HG03460 (cell line): ENCODE results near the gene EFCAB8.

Source experiments
- ATAC-seq: cut with Tn5 transposase; IDR thresholded peaks from one replicate; pipeline ENCODE4 v1.9.1; 2021; ENCODE audit not compliant: unreplicated experiment

Gene EFCAB8, protein sequence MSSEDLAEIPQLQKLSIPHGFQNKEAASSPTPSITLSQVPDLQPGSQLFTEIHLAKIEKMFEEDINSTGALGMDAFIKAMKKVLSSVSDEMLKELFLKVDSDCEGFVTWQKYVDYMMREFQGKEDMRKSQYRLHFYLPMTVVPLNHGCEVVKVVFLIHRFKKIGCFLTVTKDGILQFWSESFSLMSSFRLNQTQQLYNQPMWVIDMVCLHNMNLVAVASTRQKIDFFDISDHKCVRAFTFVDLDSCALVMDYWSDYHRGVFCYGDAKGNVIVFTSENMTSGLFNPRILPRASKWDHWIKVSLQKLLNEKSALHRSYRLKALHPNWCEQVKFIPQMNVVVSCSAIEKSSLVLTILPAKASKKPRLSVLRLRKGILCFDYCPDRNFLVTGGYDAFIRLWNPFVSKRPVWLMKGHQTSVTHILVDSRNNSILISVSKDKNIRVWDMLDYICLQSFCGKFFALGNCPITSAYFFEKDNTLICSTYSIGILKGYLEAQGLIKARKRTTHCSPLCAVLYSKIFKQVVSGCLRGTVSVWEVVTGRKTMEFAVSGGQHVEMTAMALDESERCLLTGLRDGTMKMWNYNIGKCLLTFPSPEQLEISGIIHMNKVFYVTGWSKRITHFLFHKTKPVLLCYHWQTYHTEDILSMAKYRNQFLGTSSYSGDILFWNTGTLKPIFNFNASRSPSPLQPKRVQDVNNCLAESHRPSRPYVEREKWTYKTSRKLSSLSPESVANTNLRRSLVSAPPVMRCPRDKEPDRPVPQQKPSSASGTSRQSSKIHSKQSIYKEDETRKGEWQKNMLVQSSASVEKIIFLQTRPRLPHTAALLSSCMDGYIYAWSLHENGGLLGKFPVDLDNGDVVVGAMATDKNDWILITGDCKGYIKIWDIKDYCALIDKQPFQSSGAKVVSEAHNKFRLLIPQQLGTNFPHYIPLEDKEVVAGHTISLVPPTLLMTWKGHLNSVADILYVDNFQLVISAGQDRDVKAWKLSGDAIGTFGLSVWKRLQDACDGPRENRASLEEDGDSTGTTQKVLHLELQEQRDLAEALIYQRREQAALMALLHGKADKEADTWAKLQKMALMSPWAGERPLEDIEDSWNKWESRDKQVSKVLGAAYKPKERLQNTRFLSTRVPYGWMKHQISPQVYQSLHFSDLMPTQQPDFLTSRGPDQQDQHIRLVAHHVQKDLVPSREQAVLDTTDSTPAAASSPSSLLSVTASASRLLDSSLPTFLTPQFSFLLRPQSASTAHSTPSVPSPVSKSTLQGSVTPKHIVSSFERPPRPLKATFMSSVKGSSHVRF

DNA sequence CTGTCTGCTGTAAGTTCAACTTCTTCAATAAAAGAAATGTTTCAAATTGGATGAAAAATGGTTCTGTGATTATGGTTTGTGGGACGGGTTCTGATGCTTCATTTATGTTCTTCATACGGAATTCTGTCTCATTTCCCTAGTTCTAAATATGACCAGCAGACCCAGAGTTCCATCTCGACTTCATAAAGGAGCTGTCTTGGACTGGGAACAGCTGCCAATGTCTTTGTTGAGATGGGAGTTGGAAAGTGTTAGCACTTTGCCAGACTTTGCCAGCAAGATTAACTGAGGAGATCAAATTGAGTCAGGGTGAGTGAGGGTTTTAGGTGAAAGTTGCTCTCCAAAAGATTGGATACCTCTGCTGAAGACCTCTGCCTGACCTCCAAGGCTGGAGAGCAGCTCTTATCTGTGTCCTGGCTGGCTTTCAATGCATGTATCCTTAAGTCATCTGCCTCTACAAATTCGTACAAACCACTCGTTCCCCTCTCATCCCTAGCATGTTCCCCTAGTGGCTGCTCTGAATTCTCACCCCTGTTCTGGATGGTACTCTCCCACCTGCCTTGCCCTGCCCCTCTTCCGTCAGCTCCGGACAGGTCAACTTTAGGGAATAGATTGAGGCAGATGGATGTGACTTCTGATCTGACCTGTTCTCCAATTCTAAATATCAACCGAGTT, at the start of gene EFCAB8:
EFCAB8 (plus strand) TSS at position 223 of the 672 bp plus-strand sequence. CDS start 4,870 bp downstream, outside the sequence.
- no peak for ATAC-seq

DNA sequence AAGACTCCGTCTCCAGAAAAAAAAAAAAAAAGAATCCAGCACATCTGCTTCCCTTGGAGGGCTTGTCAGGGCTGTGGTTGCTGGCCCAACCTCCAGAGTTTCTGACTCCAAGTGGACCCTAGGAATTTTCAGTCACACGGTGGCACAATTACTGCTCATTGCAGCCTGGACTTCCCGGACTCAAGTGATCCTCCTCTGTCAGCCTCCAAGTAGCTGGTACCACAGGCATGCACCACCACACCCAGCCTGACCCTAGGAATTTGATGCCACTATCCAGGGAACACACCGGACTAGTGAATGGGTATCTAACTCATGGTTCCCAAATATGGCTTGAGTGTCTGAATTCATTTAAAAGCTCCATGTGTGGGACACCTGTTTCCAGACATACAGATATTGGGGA, 48.8 kb upstream of the EFCAB8 start:
- ATAC-seq = no peak

DNA sequence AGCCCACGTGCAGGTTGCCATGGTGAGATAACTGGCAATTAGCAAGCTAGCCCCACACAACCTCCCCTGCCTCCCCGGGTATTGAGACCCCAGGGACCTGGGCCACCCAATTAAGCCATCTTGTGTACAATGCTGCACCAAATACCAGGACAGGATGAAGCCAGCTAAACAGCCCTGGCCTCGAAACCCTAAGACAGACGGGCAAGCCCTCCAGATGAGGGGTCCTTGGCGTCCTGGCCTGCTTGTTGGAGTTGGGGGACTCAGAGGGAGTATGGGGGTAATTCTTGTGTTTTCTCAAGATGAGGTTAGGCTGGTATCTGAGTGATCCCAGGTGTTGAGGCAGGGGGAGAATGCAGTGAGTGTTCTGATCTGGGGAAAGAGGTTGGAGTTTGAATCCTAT, 47.8 kb upstream of the EFCAB8 start:
- ATAC-seq = no peak

DNA sequence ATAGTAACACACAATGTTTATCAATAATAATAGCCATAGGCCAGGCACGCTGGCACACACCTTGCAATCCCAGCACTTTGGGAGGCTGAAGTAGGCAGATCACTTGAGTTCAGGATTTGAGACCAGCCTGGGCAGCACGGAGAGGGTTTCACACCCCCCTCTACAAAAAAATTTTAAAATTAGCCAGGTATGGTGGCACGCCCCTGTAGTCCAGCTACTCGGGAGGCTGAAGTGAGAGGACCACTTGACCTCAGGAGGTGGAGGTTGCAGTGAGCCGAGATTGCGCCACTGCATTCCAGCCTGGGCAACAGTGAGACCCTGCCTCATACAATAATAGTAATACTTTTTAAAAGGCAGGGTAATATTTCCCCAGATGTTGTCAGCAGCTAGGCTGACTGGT, 46.8 kb upstream of the EFCAB8 start:
- no peak for ATAC-seq

DNA sequence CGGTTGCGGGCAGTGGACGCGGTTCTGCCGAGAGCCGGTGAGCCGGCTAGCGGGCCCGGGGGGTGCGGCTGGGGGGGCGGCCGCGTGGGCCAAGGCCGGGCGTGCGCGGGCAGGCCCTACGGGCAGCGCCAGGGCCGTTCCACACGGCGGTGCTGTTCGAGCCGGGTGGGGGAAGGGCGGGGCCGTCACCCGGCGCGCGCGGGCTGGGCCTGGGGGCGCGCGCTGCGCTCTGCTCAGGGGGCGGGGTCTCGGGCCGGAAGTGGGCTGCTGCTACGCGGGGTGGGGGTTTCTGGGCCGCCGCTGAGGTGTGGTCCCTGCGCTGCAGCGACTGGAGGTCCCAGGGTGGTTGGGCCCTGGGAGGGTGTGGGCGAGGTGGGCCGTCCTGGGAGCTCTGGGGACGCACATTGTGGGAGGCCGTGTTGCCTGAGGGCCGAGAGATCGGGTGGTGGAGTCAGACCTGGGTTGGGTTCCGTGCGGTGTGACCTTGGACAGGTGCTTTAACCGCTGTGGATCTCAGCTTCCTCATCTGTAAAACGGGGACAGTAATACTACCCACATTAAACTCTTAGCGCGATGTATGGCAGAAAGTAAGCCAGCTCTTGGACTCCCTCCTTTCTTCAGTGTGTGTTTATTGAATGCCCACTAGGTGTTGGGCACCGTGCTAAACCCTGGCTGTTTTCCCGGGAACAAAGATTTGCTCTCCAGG, 38.6 kb upstream of the EFCAB8 start:
- peak; percentile 49 for ATAC-seq

DNA sequence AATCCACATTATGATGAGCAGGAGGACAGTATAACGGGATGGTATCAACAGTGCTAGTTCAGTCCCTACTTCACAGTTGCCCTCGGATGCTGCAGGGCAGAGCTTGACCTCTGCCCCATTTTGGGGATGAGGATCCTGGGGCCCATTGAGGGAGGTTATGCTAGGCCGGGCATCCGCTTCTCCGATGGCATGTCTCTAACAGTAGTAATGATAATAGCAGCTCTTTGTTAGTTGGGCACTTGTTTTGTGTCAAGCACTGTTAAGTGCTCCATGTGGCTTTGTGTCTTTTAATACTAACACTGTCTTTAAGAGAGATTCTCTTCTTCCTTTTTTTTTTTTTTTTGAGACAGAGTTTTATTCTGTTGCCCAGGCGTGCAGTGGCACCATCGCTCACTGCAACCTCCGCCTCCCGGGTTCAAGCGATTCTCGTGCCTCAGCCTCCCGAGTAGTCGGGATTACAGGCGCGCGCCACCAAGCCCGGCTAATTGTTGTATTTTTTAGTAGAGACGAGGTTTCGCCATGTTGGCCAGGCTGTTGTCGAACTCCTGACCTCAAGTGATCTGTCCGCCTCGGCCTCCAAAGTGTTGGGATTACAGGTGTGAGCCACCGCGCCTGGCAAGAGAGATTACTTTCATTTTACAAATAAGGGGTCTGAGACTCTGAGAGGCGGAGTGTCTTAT, 37.9 kb upstream of the EFCAB8 start:
- no peak for ATAC-seq

DNA sequence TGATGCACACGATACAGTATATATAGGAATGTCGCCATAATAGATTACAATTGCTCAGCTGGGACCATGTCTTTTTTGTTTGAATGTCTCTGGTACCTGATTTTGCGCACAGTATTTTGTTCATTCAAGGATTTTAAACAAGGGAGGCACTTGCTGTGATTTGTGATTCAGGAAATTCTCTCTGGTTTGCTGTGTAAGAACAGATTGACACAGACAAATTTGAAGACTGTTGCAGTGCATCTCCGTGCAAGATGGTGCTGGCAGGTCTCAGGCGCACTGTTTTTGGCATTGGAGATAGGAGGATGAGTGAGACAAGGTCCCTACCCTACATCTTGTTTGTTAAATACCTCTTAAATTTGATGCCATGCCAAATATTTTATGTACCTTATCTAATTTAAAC, 36.5 kb upstream of the EFCAB8 start:
- ATAC-seq = no peak

DNA sequence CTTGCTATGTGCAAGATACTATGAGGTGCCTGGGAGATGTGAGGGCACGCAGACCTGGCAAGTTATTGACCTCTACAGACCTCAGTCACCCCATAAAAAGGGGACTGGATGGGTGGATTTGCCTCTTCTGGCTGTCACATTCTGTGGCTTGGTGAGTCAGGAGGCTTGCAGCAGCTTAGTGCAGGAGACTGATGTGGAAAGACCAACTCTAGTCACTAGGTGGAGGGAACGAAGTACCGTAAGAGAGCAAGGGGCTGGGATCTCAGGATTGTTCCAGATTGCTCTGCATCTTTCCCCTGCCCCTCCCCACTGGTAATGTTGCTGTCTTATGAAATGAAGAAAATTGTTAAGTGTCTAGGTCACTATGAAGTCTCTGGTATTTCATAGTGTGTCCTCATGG, 35.6 kb upstream of the EFCAB8 start:
- no peak for ATAC-seq

DNA sequence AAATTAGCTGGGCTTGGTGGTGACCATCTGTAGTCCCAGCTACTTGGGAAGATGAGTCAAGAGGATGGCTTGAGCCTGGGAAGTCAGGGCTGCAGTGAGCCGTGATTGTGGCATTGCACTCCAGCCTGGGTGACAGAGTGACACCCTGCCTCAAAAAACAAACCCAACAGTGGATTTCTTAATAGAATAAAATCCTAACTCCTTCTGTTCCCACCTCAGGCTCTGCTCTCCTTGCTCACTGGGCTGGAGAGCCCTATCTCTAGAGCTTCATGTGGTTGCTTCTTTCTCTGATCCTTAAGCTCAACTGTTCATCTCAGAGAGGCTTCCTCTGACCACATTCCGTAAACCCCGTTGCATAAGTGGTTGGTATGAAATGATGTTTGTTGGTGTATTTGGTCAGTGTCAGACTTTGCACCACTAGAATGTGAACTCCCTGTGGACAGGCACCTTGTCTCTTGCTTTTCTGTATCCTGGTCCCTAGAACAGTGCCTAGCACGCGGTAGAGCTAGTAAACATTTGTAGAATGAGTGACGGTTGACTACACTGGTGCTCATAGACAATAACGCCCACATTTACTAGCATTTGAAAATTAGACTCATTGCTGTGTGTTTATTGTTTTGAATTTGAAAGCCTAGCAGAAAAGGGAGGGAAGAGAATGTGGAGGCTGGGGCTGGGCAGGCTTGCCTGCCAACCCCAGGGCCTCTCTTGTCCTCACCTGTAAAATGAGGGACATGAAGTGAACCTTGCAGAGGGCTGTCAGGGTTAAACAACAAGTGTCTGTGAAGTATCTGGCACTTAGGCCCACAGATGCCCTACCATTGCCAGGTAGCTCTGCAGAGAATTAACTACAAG, 34.8 kb upstream of the EFCAB8 start:
- ATAC-seq = no peak

DNA sequence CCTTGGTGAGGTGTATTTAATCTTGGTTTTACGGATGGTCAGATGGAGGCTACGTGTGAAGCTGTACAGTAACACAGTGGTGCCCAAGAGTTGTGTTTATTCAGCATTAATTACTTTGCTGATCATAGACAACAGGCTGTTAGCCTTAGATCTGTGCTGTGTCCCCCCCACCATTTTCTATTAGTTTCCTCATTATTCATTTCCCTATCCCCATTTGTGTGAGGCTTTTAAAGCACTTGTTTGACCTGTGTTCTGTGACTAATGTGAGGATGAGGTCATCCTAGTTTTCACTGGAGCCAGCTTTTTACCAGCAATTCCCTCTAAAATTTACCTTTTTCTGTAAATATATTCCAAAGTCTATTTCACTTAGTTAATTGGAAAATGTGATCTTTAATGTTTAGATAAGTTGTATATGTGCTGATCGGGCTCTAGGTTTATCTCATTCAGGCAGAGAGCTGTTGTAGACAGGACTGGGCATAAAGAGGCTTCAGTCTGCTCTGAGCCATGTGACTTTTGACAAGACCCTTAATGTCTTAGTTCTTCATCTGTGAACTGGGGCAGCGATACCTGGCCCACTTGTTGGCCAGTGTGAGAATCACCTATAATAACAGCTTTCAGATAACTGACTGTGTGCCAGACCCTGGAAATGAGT, 30.6 kb upstream of the EFCAB8 start:
- no peak for ATAC-seq

DNA sequence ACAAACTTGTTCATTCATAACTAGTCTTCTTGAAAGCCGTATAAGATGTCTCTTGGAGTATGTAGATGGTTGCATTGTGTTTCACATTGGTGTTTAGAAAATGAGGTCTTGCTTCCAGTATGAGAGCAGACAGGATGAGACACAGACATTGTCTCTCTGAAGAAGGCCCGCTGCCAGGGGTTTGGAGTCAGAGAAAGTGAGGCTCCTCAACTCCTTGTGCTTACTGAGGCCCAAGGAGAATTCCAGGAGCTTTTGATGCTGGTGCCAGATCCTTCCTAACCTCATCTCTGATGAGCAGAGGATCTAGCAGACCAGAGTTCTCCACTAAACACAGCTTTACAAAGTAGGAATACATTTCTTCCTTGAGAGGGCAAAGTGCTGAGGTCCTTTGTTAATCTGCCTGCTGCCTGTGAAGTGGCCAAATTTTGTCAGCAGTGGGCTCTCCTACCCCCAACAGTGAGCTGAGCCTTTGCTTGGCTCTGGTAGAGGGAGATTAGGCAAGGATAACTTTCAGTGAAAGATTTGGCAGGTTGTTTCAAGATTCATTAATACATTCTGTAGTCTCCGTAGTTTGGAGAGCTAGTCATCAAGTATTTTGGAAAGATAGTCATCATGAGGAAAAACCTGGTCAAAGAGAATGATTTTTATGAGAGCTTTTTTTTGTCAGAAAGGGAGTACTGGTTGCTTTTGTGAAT, 29.3 kb upstream of the EFCAB8 start:
- no peak for ATAC-seq

DNA sequence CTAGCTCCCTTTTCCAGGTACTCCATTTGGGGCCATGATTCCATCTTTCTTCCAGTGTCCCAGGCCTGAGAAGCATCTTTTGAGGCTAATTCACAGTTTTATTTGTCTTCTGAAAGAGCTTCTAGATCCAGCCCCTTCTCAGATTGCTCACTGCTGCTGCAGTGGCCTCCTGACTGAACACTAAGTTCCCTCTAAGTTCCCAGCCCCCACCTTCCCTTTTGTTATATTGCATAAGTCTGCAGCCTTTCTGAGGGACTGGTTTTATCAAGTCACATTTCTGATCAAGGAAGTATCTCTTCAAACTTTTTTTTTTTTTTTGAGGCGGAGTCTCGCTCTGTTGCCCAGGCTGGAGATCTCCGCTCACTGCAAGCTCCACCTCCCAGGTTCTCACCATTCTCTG, 28.3 kb upstream of the EFCAB8 start:
- no peak for ATAC-seq

DNA sequence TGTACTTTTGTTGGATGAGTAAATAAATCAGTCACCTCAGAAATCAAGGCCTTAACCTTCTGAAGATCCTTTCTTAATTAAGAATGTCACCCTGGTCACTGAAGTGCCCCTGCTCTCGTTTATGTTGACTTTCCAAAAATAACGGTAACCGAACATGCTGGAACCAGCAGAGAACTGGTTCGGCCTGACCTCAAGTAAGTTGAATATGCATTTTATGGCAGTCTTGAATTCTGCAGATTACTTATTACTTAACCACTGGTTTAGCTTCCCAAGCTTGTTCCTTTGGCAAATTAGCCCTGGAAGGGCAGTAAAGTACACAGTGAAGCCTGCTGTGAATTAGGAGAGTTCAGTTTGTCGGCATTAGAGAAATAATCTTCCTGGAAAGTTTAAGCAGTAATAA, 26.7 kb upstream of the EFCAB8 start:
- ATAC-seq = no peak

DNA sequence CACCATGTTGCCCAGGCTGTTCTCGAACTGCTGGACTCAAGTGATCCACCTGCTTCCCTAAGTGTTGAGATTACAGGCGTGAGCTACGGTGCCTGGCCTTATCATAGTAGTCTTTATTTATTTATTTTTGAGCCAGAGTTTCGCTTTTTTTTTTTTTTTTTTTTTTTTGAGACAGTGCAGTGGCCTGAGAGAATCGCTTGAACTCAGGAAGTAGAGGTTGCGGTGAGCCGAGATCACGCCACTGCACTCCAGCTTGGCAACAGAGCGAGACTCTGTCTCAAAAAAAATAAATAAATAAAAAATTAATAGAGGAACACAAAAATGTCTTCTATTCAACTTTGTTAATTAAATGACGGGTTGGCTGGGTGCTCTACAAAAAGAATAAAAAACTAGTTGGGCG, 26.1 kb upstream of the EFCAB8 start:
- ATAC-seq = no peak

DNA sequence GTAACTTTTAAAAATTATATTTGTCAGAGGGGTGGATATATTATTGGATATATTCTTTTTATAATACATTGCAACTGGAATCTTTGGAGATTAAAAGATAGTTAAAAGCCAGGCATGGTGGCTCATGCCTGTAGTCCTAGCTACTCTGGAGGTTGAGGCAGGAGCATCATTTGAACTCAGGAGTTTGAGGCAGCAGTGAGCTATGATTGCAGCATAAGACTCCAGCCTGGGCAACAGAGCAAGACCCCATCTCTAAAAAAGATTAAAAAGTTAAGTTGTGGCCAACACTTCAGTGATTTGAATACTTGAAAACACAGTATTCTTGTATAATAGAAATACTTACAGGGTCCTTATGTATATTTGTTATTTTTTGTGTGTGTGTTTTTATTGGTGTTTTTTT, 23.8 kb upstream of the EFCAB8 start:
- ATAC-seq = no peak

DNA sequence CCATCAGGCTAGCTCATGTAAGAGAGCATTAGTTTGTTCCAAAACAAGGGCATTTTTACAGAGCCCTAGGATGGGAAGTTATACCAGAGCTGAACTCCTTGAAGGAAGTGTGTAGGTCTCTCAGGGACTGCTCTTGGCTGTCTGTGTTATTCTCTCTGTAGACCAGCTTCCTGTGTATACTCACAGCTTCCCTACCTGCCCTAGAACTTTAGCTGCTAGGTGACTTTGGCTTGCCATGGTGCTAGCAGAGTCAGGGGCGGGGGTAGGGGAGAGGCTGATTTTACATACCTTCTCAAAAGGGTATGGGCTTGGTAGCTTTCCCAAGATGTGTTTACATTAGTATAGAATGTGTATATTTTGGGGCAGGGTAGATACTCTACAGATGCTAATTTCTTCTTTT, 21.6 kb upstream of the EFCAB8 start:
- ATAC-seq = no peak

DNA sequence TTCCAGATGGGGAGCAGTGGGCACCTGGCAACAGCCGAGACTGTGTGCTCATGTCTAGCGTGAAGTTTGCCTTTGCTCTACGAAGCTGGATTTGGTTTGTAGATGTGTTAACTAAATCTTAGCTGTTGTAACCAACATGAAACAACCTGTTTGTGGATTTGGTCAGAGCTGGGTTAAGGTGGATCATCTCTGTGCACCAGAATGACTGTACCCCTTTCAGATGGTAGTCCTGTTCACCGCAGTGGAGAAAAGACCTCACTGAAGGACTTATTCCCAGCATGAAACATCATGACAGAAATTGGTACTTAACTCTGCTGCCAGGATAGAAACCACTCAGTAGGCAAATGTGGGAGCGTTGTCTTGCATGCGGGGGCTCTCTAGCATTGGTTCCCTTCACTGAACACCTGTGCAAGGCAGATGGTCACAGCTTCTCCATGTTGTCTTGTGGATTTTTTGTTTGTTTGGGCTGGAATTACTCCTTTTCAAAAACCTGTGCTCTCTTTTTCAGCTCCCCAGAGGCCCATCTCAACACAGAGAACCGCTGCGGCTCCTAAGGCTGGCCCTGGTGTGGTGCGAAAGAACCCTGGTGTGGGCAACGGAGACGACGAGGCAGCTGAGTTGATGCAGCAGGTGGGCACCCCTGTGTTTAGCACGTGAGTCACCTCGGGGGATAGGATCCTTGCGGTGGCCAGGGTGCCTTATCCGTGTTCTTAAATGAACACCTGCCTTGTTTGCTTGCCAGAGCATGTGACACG, 19.3 kb upstream of the EFCAB8 start:
- no peak for ATAC-seq
